Neuronal stem cell (in vitro differentiated cells): ENCODE measurements around the gene HSF2BP.

Source experiments
- DNase-seq: peaks from one replicate; pipeline ENCODE4 v3.0.0-alpha.2; 2013; ENCODE audit warnings: low spot score
- H2AFZ ChIP-seq: one replicate; pipeline ENCODE4 v1.6.1; 2013; ENCODE audit warnings: mild to moderate bottlenecking, low read length, inconsistent platforms
- H2AK5ac ChIP-seq: 2 replicates; pipeline ENCODE4 v1.6.1; 2013; ENCODE audit warnings: low read depth, mild to moderate bottlenecking, inconsistent platforms, low read length, moderate library complexity, mixed read lengths
- H2BK120ac ChIP-seq: 2 replicates; pipeline ENCODE4 v1.6.1; 2013; ENCODE audit warnings: low read depth, mild to moderate bottlenecking, inconsistent platforms, low read length, moderate library complexity, mixed read lengths
- H2BK12ac ChIP-seq: one replicate; pipeline ENCODE4 v1.6.1; 2013; ENCODE audit warnings: low read length, inconsistent platforms
- H2BK15ac ChIP-seq: 2 replicates; pipeline ENCODE4 v1.6.1; 2013; ENCODE audit warnings: mild to moderate bottlenecking, low read length, inconsistent platforms, mixed read lengths
- H2BK5ac ChIP-seq: one replicate; pipeline ENCODE4 v1.6.1; 2013; ENCODE audit warnings: inconsistent platforms, mild to moderate bottlenecking, low read length, moderate library complexity
- H3K14ac ChIP-seq: one replicate; pipeline ENCODE4 v1.6.1; 2013; ENCODE audit warnings: low read length, inconsistent platforms
- H3K18ac ChIP-seq: 2 replicates; pipeline ENCODE4 v1.6.1; 2013; ENCODE audit warnings: low read length, inconsistent platforms
- H3K23ac ChIP-seq: 2 replicates; pipeline ENCODE4 v1.6.1; 2013; ENCODE audit warnings: low read depth, mild to moderate bottlenecking, mixed read lengths, low read length, inconsistent platforms; ENCODE audit not compliant: poor library complexity
- H3K27ac ChIP-seq: replicated peaks from 3 replicates; pipeline ENCODE4 v1.5.1; 2013; ENCODE audit warnings: low read length, inconsistent platforms
- H3K27me3 ChIP-seq, 3 experiments: 2 replicates each; pipeline ENCODE4 v1.6.1; 2013; ENCODE audit warnings: low read length in 3 of 3, mild to moderate bottlenecking in 2 of 3, inconsistent platforms in 1 of 3, low read depth in 1 of 3, mixed read lengths in 1 of 3, moderate library complexity in 1 of 3; ENCODE audit not compliant: control insufficient read depth in 3 of 3, insufficient read depth in 3 of 3
- H3K36me3 ChIP-seq, 2 donors: replicated peaks in 1 of 2; 2 replicates each; pipeline ENCODE4 v1.6.1; 2013; ENCODE audit warnings: low read length in 2 of 2; ENCODE audit not compliant: control insufficient read depth in 2 of 2, insufficient read depth in 2 of 2
- H3K4ac ChIP-seq: 2 replicates; pipeline ENCODE4 v1.6.1; 2013; ENCODE audit warnings: inconsistent platforms, mild to moderate bottlenecking, low read length, moderate library complexity
- H3K4me1 ChIP-seq, 2 donors: 1 replicate in 1 of 2; 2 replicates in 1 of 2; pipeline ENCODE4 v1.6.1; 2013; ENCODE audit warnings: low read length in 2 of 2, low read depth in 1 of 2; ENCODE audit not compliant: control insufficient read depth in 2 of 2, insufficient read depth in 1 of 2
- H3K4me2 ChIP-seq: one replicate; pipeline ENCODE4 v1.6.1; 2013; ENCODE audit warnings: mild to moderate bottlenecking, low read length, inconsistent platforms; ENCODE audit not compliant: insufficient read depth, poor library complexity, severe bottlenecking
- H3K4me3 ChIP-seq, 2 donors: 2 replicates each; pipeline ENCODE4 v1.5.1; 2013; ENCODE audit warnings: low read length in 2 of 2, mild to moderate bottlenecking in 2 of 2, inconsistent platforms in 1 of 2, moderate library complexity in 1 of 2
- H3K79me1 ChIP-seq: one replicate; pipeline ENCODE4 v1.6.1; 2013; ENCODE audit warnings: low read depth, mild to moderate bottlenecking, inconsistent platforms, low read length, moderate library complexity
- H3K9ac ChIP-seq: one replicate; pipeline ENCODE4 v1.6.1; 2013; ENCODE audit warnings: mild to moderate bottlenecking, low read depth, low read length, inconsistent platforms; ENCODE audit not compliant: poor library complexity
- H3K9me3 ChIP-seq, 2 donors: replicated peaks in 1 of 2; 2 replicates each; pipeline versions ENCODE3 to v1.6.1; 2013; ENCODE audit warnings: low read length in 2 of 2, mild to moderate bottlenecking in 2 of 2, inconsistent platforms in 1 of 2, low read depth in 1 of 2, mixed read lengths in 1 of 2, moderate library complexity in 1 of 2; ENCODE audit not compliant: control insufficient read depth in 2 of 2, insufficient read depth in 1 of 2
- H4K8ac ChIP-seq: one replicate; pipeline ENCODE4 v1.6.1; 2013; ENCODE audit warnings: low read depth, mild to moderate bottlenecking, inconsistent platforms, low read length, moderate library complexity
- H4K91ac ChIP-seq: one replicate; pipeline ENCODE4 v1.6.1; 2013; ENCODE audit warnings: low read length, low read depth, mild to moderate bottlenecking, inconsistent platforms; ENCODE audit not compliant: poor library complexity
- WGBS, 2 donors: extraction: QIAGEN DNeasy Blood & Tissue Kit; methylation state at CpG; one replicate each; pipeline ENCODE4 v1.1.7; 2013; ENCODE audit warnings: missing lambda C conversion rate in 2 of 2, mixed read lengths in 1 of 2; ENCODE audit not compliant: insufficient read length in 2 of 2, insufficient replicate concordance in 1 of 2; ENCODE audit errors: extremely low coverage in 2 of 2; 5-methylcytosine and 5-hydroxymethylcytosine counted together

HSF2BP gene

GRCh38 chr21:43581453-43581852 lies 77.8 kb downstream of the HSF2BP start:
- no CpG with 5 or more reads among the region's 3 CpGs for WGBS, 2 donors
- Histone ChIP-seq H4K91ac (no peak overlapping the region), H3K79me1 (no peaks in the 10 kb centered on the region), H2BK15ac (no peak overlapping the region), H3K27me3 (no peaks in the 10 kb centered on the region), H3K4ac (no peak overlapping the region), H3K9me3 (peaks cover 0 to 4% of the 10 kb centered on the region in 2 donors), H2AK5ac (no peak overlapping the region), H3K27ac (no peak overlapping the region), H3K9ac (no peak overlapping the region), H3K4me3 (no peak overlapping the region), H4K8ac (no peak overlapping the region), H2AFZ (no peak overlapping the region), H2BK12ac (no peak overlapping the region), H3K23ac (no peak overlapping the region), H3K18ac (no peak overlapping the region), H3K36me3 (no peaks in the 10 kb centered on the region), H3K4me2 (no peak overlapping the region), H3K14ac (no peak overlapping the region), H2BK120ac (no peak overlapping the region), H2BK5ac (no peak overlapping the region), H3K4me1 (peaks cover 4 to 7% of the 10 kb centered on the region in 2 donors)
- DNase-seq = no peak

- no peak overlapping the region for H3K14ac ChIP-seq
- H2AK5ac ChIP-seq = no peak overlapping the region
- no peak overlapping the region for H3K4me3 ChIP-seq
- H3K4me1 ChIP-seq = peaks cover 3 to 4% of the 10 kb centered on the region in 2 donors
- H3K79me1 ChIP-seq = no peaks in the 10 kb centered on the region
- no peak overlapping the region for H2BK5ac ChIP-seq
- no peak overlapping the region for H3K4me2 ChIP-seq
- H3K36me3 ChIP-seq = no peaks in the 10 kb centered on the region
- H2BK12ac ChIP-seq = no peak overlapping the region
- H3K9me3 ChIP-seq = no peaks in the 10 kb centered on the region
- no peak overlapping the region for H4K8ac ChIP-seq
- H4K91ac ChIP-seq = no peak overlapping the region
- H2BK120ac ChIP-seq = no peak overlapping the region
- H3K18ac ChIP-seq = no peak overlapping the region
- WGBS, 2 donors = no CpG with 5 or more reads among the region's 6 CpGs
- H3K27ac ChIP-seq = no peak overlapping the region
- no peak overlapping the region for H2AFZ ChIP-seq
- H3K23ac ChIP-seq = no peak overlapping the region
- H2BK15ac ChIP-seq = no peak overlapping the region
- DNase-seq = no peak
- H3K9ac ChIP-seq = no peak overlapping the region
- no peaks in the 10 kb centered on the region for H3K27me3 ChIP-seq
- no peak overlapping the region for H3K4ac ChIP-seq
Observed at GRCh38 chr21:43578677-43579303, 80.5 kb downstream of the HSF2BP start.

GRCh38 chr21:43575473-43575844 lies 83.8 kb downstream of the HSF2BP start:
- Histone ChIP-seq H3K4me3 (no peak overlapping the region), H3K27me3 (no peaks in the 10 kb centered on the region), H2AK5ac (no peak overlapping the region)

GRCh38 chr21:43574741-43575472 lies 84.4 kb downstream of the HSF2BP start:
- no peak overlapping the region for H3K4me2 ChIP-seq
- H3K9ac ChIP-seq = peak overlapping the region; percentile 18
- no peak overlapping the region for H2AFZ ChIP-seq
- DNase-seq = no peak
- H4K8ac ChIP-seq = no peak overlapping the region
- no peak overlapping the region for H2BK120ac ChIP-seq
- no peak overlapping the region for H2BK12ac ChIP-seq
- peak overlapping the region; percentile 58 for H3K18ac ChIP-seq
- peak overlapping the region; percentile 8 for H3K4ac ChIP-seq
- H3K79me1 ChIP-seq = no peaks in the 10 kb centered on the region
- H3K27me3 ChIP-seq = no peaks in the 10 kb centered on the region
- H3K14ac ChIP-seq = no peak overlapping the region
- H3K27ac ChIP-seq = no peak overlapping the region
- H2AK5ac ChIP-seq = peak overlapping the region; percentile 57
- peak overlapping the region; percentile 51 for H2BK15ac ChIP-seq
- no CpG with 5 or more reads among the region's 19 CpGs for WGBS, 2 donors
- no peaks in the 10 kb centered on the region for H3K36me3 ChIP-seq
- no peak overlapping the region for H3K23ac ChIP-seq
- H4K91ac ChIP-seq = no peak overlapping the region
- H3K9me3 ChIP-seq = no peaks in the 10 kb centered on the region
- H3K4me1 ChIP-seq = peaks cover 3 to 4% of the 10 kb centered on the region in 2 donors
- H2BK5ac ChIP-seq = no peak overlapping the region
- H3K4me3 ChIP-seq = no peak overlapping the region

More at GRCh38 chr21:43575473-43575844, 83.8 kb downstream of the HSF2BP start:
- H3K18ac ChIP-seq = no peak overlapping the region
- H3K4me2 ChIP-seq = no peak overlapping the region
- no peaks in the 10 kb centered on the region for H3K9me3 ChIP-seq
- no peak overlapping the region for H2BK15ac ChIP-seq
- H3K79me1 ChIP-seq = no peaks in the 10 kb centered on the region
- H3K14ac ChIP-seq = no peak overlapping the region
- H3K4me1 ChIP-seq = peaks cover 3 to 4% of the 10 kb centered on the region in 2 donors
- no peak overlapping the region for H3K27ac ChIP-seq
- no peak overlapping the region for H2BK12ac ChIP-seq
- no peak overlapping the region for H4K91ac ChIP-seq
- H2BK120ac ChIP-seq = no peak overlapping the region
- H3K23ac ChIP-seq = no peak overlapping the region
- DNase-seq = no peak
- no peak overlapping the region for H3K4ac ChIP-seq
- no peak overlapping the region for H3K9ac ChIP-seq
- no peak overlapping the region for H2BK5ac ChIP-seq
- H4K8ac ChIP-seq = no peak overlapping the region
- no peak overlapping the region for H2AFZ ChIP-seq
- WGBS, 2 donors = no CpG with 5 or more reads among the region's 3 CpGs
- no peaks in the 10 kb centered on the region for H3K36me3 ChIP-seq
